Stomach (tissue), 9 donors: ENCODE data around the gene KCNQ1. TPM values are rescaled to one million over a fixed set of nuclear protein-coding genes. Genes with fewer than 3 reads are reported as not detected.

ENCODE experiments used
- DNase-seq, 2 donors: peaks; one replicate each; pipeline versions ENCODE4 v3.0.0 to v3.0.0-alpha.2; 2013 to 2019
- H3K27ac ChIP-seq, 5 donors: fragments of 200-600 bp in 4 of 5; sonication (generic) in 4 of 5; one replicate each; pipeline ENCODE4 v1.5.1; 2013 to 2019; ENCODE audit warnings: mild to moderate bottlenecking in 1 of 5, moderate library complexity in 1 of 5
- H3K27me3 ChIP-seq, 3 donors: fragments of 200-600 bp; sonication (generic); one replicate each; pipeline ENCODE4 v1.5.1; 2017 to 2019; ENCODE audit warnings: mixed run types in 1 of 3
- H3K36me3 ChIP-seq, 4 donors: fragments of 200-600 bp; sonication (generic); 1 replicate in 3 of 4; 2 replicates in 1 of 4; pipeline ENCODE4 v1.5.1; 2016 to 2019
- H3K4me1 ChIP-seq, 4 donors: fragments of 200-600 bp; sonication (generic); one replicate each; pipeline ENCODE4 v1.5.1; 2016 to 2019
- H3K4me3 ChIP-seq, 4 donors: fragments of 200-600 bp; sonication (generic) in 3 of 4; one replicate each; pipeline ENCODE4 v1.5.1; 2016 to 2019; ENCODE audit warnings: mild to moderate bottlenecking in 1 of 4
- H3K9me3 ChIP-seq, 4 donors: fragments of 200-600 bp; sonication (generic); one replicate each; pipeline ENCODE4 v1.5.1; 2016 to 2019
- EP300 ChIP-seq: sonication (generic); formaldehyde crosslinking; IDR thresholded peaks from one replicate; pipeline ENCODE4 v1.6.1; 2017; ENCODE audit warnings: antibody characterized with exemption
- POLR2A ChIP-seq, 4 donors: fragments of 450-650 bp; IDR thresholded peaks; one replicate each; pipeline ENCODE4 v1.6.1; 2016; ENCODE audit warnings: antibody characterized with exemption in 4 of 4, control low read depth in 2 of 4, mild to moderate bottlenecking in 1 of 4, moderate library complexity in 1 of 4
- POLR2AphosphoS5 ChIP-seq, 3 donors: sonication (generic); formaldehyde crosslinking; IDR thresholded peaks; one replicate each; pipeline ENCODE4 v1.6.1; 2016; ENCODE audit warnings: antibody characterized with exemption in 3 of 3
- whole genome bisulfite sequencing, 5 donors: extraction: QIAGEN DNeasy Blood & Tissue Kit in 3 of 5; methylation state at CpG; one replicate each; pipeline versions ENCODE4 v1.1.5 to v1.1.7; 2013 to 2018; 5-methylcytosine and 5-hydroxymethylcytosine counted together
- intact Hi-C: fragments of 100-400 bp; cut with DNase I; formaldehyde crosslinking; loops from one replicate; pipeline ENCODE4 v1.15.1; 2023; ENCODE audit warnings: low total_unique reads
- polyA plus RNA-seq, 3 donors: library from polyadenylated mRNA; stranded (reverse); fragments of 200-250 nt; gene quantifications; one replicate each; pipeline ENCODE4 v1.2.3, GENCODE V29; 2013
- total RNA-seq, 5 donors: library from RNA; depleted of rRNA; stranded (reverse); fragments of >200 nt; gene quantifications; one replicate each; pipeline versions ENCODE4 v1.1.0 to v1.2.3, GENCODE V29; 2014 to 2016
- TF ChIP-seq, protein P1 (sequence below), 7 experiments: fragments of 450-650 bp in 4 of 7; fragments of 200-600 bp in 3 of 7; sonication (generic) in 3 of 7; IDR thresholded peaks; one replicate each; pipeline ENCODE4 v1.5.1; 2016 to 2019; ENCODE audit warnings: antibody characterized with exemption in 7 of 7, control low read depth in 2 of 7, mild to moderate bottlenecking in 1 of 7
- donor health status: healthy with polysubstance abuse.
- donor health status: Bipolar disorder and iron deficiency.
- donor health status: healthy.

The KCNQ1 gene
- total and polyA plus RNA-seq, 8 donors = 12.1 to 155 (median 49.0) TPM

DNA sequence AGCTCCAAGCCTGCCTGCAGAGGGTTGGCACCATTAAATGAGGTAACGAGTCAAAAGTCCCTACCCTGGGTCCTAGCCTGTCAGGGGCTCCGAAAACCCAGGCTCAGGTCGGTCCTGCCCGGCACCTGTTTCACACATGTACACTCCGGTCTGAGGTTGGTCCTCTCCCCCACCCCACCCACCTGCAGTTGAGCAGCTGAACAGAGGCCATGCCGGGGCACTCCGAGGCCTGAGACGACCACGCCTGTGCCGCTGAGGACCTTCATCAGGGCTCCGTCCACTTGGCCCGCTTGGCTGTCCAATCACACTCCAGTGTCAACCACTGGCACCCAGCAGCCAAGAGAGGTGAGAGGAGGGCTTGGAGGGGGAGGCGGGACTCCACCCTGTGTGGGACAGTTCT, 42.7 kb upstream of the KCNQ1 start:
- Histone ChIP-seq H3K27me3 (no peaks in the 10 kb centered on the region), H3K4me3 (peak overlapping the region in 3 of 4 donors; percentile 82 to 97 (median 96)), H3K36me3 (peaks cover 22 to 49% (median 43%) of the 10 kb centered on the region in 4 donors), H3K4me1 (peaks cover 18 to 36% (median 34%) of the 10 kb centered on the region in 4 donors), H3K27ac (peak overlapping the region in 2 of 5 donors; percentile 93 to 98), H3K9me3 (no peaks in the 10 kb centered on the region)
- no peak for DNase-seq
- intact Hi-C loops = no loop called here
- WGBS, 5 donors = 78 to 90% (median 83%) methylated on average over 13 of the region's 13 CpGs
- no peak for TF ChIP-seq EP300
- TF ChIP-seq POLR2AphosphoS5 (IDR thresholded peaks at IDR 0.05) = no peak
- TF ChIP-seq, protein P1, sequence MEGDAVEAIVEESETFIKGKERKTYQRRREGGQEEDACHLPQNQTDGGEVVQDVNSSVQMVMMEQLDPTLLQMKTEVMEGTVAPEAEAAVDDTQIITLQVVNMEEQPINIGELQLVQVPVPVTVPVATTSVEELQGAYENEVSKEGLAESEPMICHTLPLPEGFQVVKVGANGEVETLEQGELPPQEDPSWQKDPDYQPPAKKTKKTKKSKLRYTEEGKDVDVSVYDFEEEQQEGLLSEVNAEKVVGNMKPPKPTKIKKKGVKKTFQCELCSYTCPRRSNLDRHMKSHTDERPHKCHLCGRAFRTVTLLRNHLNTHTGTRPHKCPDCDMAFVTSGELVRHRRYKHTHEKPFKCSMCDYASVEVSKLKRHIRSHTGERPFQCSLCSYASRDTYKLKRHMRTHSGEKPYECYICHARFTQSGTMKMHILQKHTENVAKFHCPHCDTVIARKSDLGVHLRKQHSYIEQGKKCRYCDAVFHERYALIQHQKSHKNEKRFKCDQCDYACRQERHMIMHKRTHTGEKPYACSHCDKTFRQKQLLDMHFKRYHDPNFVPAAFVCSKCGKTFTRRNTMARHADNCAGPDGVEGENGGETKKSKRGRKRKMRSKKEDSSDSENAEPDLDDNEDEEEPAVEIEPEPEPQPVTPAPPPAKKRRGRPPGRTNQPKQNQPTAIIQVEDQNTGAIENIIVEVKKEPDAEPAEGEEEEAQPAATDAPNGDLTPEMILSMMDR (IDR thresholded peaks at IDR 0.05) = no peak
- no peak for TF ChIP-seq POLR2A (IDR thresholded peaks at IDR 0.05)

DNA sequence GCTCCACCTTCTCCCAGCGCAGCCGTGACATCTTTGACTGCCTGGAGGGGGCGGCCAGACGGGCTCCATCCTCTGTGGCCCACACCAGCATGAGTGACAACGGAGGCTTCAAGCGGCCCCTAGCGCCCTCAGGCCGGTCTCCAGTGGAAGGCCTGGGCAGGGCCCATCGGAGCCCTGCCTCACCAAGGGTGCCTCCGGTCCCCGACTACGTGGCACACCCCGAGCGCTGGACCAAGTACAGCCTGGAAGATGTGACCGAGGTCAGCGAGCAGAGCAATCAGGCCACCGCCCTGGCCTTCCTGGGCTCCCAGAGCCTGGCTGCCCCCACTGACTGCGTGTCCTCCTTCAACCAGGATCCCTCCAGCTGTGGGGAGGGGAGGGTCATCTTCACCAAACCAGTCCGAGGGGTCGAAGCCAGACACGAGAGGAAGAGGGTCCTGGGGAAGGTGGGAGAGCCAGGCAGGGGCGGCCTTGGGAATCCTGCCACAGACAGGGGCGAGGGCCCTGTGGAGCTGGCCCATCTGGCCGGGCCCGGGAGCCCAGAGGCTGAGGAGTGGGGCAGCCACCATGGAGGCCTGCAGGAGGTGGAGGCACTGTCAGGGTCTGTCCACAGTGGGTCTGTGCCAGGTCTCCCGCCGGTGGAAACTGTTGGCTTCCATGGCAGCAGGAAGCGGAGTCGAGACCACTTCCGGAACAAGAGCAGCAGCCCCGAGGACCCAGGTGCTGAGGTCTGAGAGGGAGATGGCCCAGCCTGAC, 41.7 kb upstream of the KCNQ1 start:
- peaks cover 18 to 35% (median 34%) of the 10 kb centered on the region in 4 donors for H3K4me1 ChIP-seq
- no peak for DNase-seq
- no peaks in the 10 kb centered on the region for H3K9me3 ChIP-seq
- no peaks in the 10 kb centered on the region for H3K27me3 ChIP-seq
- peaks cover 19 to 39% (median 34%) of the 10 kb centered on the region in 4 donors for H3K36me3 ChIP-seq
- intact Hi-C loops = no loop called here
- H3K27ac ChIP-seq = no peak overlapping the region
- WGBS, 5 donors = 87 to 92% (median 90%) methylated on average over 7 to 31 of the region's 31 CpGs
- H3K4me3 ChIP-seq = no peak overlapping the region
- TF ChIP-seq, protein P1 (IDR thresholded peaks at IDR 0.05) = no peak
- no peak for TF ChIP-seq POLR2A (IDR thresholded peaks at IDR 0.05)
- no peak for TF ChIP-seq POLR2AphosphoS5 (IDR thresholded peaks at IDR 0.05)
- TF ChIP-seq EP300 = no peak

DNA sequence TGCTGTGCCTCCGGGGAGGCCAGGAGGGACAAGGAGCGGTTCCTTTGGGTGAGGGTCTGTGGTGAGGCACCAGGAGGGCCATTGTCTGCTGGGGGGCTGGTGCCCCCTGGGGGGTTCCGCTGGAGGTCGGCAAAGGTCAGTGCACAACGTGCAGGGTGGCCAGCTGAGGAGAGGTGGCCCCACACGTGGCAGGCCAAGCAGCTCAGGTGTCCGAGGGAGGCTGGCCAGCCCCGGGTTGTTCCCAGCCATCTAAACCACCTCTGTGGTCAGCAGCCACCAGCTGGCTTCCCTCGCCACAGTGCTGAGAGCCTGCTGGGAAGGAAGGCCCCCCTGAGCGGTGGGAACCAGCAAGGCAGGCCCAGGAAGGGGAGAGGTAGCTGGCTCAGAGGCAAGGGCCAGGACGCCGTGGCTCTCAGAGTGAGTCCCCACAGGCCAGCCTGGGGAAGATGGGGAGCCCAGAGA, 40.0 kb upstream of the KCNQ1 start:
- Histone ChIP-seq H3K27me3 (peaks cover 0 to under 1% (median 0%) of the 10 kb centered on the region in 3 donors), H3K9me3 (no peaks in the 10 kb centered on the region), H3K4me1 (peaks cover 10 to 21% (median 19%) of the 10 kb centered on the region in 4 donors), H3K27ac (no peak overlapping the region), H3K4me3 (no peak overlapping the region), H3K36me3 (peaks cover 19 to 30% (median 27%) of the 10 kb centered on the region in 4 donors)
- intact Hi-C loops = loop anchor here (5.0 kb wide), 1 partner anchor 207 kb away; no protein-coding TSS in a partner anchor
- no peak for TF ChIP-seq EP300
- TF ChIP-seq, protein P1 (IDR thresholded peaks at IDR 0.05) = no peak
- no peak for TF ChIP-seq POLR2AphosphoS5 (IDR thresholded peaks at IDR 0.05)
- no peak for TF ChIP-seq POLR2A (IDR thresholded peaks at IDR 0.05)
- WGBS, 5 donors = 56 to 70% (median 67%) methylated on average over 5 to 12 of the region's 12 CpGs
- no peak for DNase-seq

DNA sequence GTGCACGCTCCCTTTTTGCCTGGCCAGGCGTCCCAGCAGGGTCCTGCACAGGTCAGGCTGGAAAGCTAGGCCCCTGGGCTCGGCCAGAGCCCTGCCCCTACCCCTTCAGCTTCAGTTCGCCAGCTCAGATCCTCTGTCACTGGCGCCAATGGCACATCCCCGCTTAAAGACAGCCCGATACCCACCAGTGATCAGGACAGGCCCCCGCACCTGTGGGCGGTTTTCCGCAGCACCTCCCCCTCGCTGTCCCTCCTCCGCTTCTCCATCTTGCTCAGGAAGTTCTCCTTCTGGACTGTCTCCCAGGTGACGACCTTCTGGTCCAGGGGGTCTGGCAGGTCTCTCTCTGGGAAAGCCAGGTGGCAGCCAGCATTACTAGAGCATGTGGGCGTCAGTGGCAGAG, 38.4 kb upstream of the KCNQ1 start:
- Histone ChIP-seq H3K9me3 (no peaks in the 10 kb centered on the region), H3K4me3 (no peak overlapping the region), H3K4me1 (peaks cover 7 to 23% (median 15%) of the 10 kb centered on the region in 4 donors), H3K27ac (no peak overlapping the region), H3K36me3 (peaks cover 19 to 30% (median 27%) of the 10 kb centered on the region in 4 donors), H3K27me3 (peaks cover 0 to 12% (median 11%) of the 10 kb centered on the region in 3 donors)
- no peak for TF ChIP-seq POLR2A (IDR thresholded peaks at IDR 0.05)
- TF ChIP-seq EP300 = no peak
- TF ChIP-seq, protein P1 (IDR thresholded peaks at IDR 0.05) = no peak
- no peak for TF ChIP-seq POLR2AphosphoS5 (IDR thresholded peaks at IDR 0.05)
- intact Hi-C loops = loop anchor here (5.0 kb wide), 1 partner anchor 209 kb away; no protein-coding TSS in a partner anchor
- 86 to 88% (median 87%) methylated on average over 10 to 14 of the region's 14 CpGs for WGBS, 5 donors
- no peak for DNase-seq
